NCI-H510A (cell line): Measurements from ENCODE around the gene TCP11L2.
A peak's percentile ranks its signal among the peaks of the same experiment; 100 is the strongest.
"Not testable (repeated sequence)": the region's sequence is repeated elsewhere in the genome, so short reads cannot be mapped to it uniquely, and the experiment has no call there.

Source experiments
- DNase-seq: peaks from one replicate; lab custom pipeline; 2025; lab: John Stamatoyannopoulos, UW

The TCP11L2 gene

GRCh38 chr12:106343214-106343528 lies 40.6 kb downstream of the TCP11L2 start:
- no peak for DNase-seq

GRCh38 chr12:106344131-106344530 lies 41.6 kb downstream of the TCP11L2 start:
- no peak for DNase-seq

GRCh38 chr12:106345746-106346145 lies 43.2 kb downstream of the TCP11L2 start:
- DNase-seq: no peak

GRCh38 chr12:106348411-106348810 lies 45.9 kb downstream of the TCP11L2 start:
- no peak for DNase-seq

- no peak for DNase-seq
These were observed 50.6 kb downstream of the TCP11L2 start for GRCh38 chr12:106353175-106353574.

- DNase-seq: peak; percentile 87
These were observed 55.2 kb downstream of the TCP11L2 start, which contains the start of gene POLR3B for GRCh38 chr12:106357549-106358395. Gene POLR3B (plus strand): TSS chr12:106357748. CDS start chr12:106357880, 132 bp downstream.

GRCh38 chr12:106358396-106359241 lies 56.1 kb downstream of the TCP11L2 start:
- DNase-seq: no peak

- no peak for DNase-seq
These were observed 57.3 kb downstream of the TCP11L2 start for GRCh38 chr12:106359646-106360399.

- DNase-seq: no peak
These were observed 58.0 kb downstream of the TCP11L2 start for GRCh38 chr12:106360400-106360994.

- no peak for DNase-seq
These were observed 60.4 kb downstream of the TCP11L2 start for GRCh38 chr12:106362971-106363370.

GRCh38 chr12:106364261-106364660 lies 61.7 kb downstream of the TCP11L2 start:
- no peak for DNase-seq

GRCh38 chr12:106369624-106370346 lies 67.3 kb downstream of the TCP11L2 start:
- no peak for DNase-seq

- DNase-seq: no peak
These were observed 76.3 kb downstream of the TCP11L2 start for GRCh38 chr12:106378788-106379187.

GRCh38 chr12:106380954-106381353 lies 78.4 kb downstream of the TCP11L2 start:
- no peak for DNase-seq

GRCh38 chr12:106381866-106382265 lies 79.3 kb downstream of the TCP11L2 start:
- not testable (repeated sequence) for DNase-seq

GRCh38 chr12:106386813-106387535 lies 84.4 kb downstream of the TCP11L2 start:
- no peak for DNase-seq

- DNase-seq: no peak
These were observed 85.4 kb downstream of the TCP11L2 start for GRCh38 chr12:106387848-106388377.

- no peak for DNase-seq
These were observed 86.6 kb downstream of the TCP11L2 start for GRCh38 chr12:106389151-106389550.

GRCh38 chr12:106392759-106393158 lies 90.2 kb downstream of the TCP11L2 start:
- no peak for DNase-seq
